T47D (cell line): ENCODE measurements around the gene SLC39A13.

Experiments used
- DNase-seq, 2 experiments: peaks; one replicate each; pipeline versions ENCODE4 v3.0.0 to v3.0.0-alpha.2; 2011 to 2012; ENCODE audit warnings: low read depth in 1 of 2, low spot score in 1 of 2
- JUND ChIP-seq: IDR thresholded peaks from 2 replicates; pipeline ENCODE4 v1.6.1; 2012; ENCODE audit warnings: low read depth
- in situ Hi-C: cut with HindIII; loops from 2 replicates; pipeline ENCODE4 v1.10.0; 2016; ENCODE audit warnings: low sequenced_read_pairs, low pct_unique_long_range_greater_than_20kb

Gene SLC39A13

GRCh38 chr11:47376107-47376524 is 32.3 kb upstream of the SLC39A13 start:
- DNase-seq: no peak
- in situ Hi-C loops: no loop called here
- TF ChIP-seq JUND: no peak

- no peak for TF ChIP-seq JUND
- in situ Hi-C loops: no loop called here
- no peak for DNase-seq
Observed at GRCh38 chr11:47376525-47377371, 31.6 kb upstream of the SLC39A13 start.

GRCh38 chr11:47377571-47378009 is 30.8 kb upstream of the SLC39A13 start:
- in situ Hi-C loops: no loop called here
- DNase-seq: no peak
- TF ChIP-seq JUND: no peak

- in situ Hi-C loops: no loop called here
- DNase-seq: no peak
- TF ChIP-seq JUND: no peak
Observed at GRCh38 chr11:47378010-47378835, 30.2 kb upstream of the SLC39A13 start, which contains the start of gene SPI1. Gene SPI1, minus strand, starts transcription at chr11:47378547. Its CDS starts 194 bp downstream, at chr11:47378353.

- no peak for TF ChIP-seq JUND
- in situ Hi-C loops: no loop called here
- DNase-seq: no peak
Observed at GRCh38 chr11:47378836-47379170, 29.6 kb upstream of the SLC39A13 start.

GRCh38 chr11:47379317-47379716 is 29.1 kb upstream of the SLC39A13 start:
- TF ChIP-seq JUND: no peak
- DNase-seq: no peak
- in situ Hi-C loops: no loop called here

- TF ChIP-seq JUND: no peak
- in situ Hi-C loops: no loop called here
- no peak for DNase-seq
Observed at GRCh38 chr11:47380078-47380477, 28.3 kb upstream of the SLC39A13 start.

- in situ Hi-C loops: no loop called here
- no peak for TF ChIP-seq JUND
- DNase-seq: no peak
Observed at GRCh38 chr11:47383071-47383470, 25.3 kb upstream of the SLC39A13 start.

GRCh38 chr11:47384498-47384897 is 23.9 kb upstream of the SLC39A13 start:
- TF ChIP-seq JUND: no peak
- DNase-seq: no peak
- in situ Hi-C loops: no loop called here

- no peak for DNase-seq
- no peak for TF ChIP-seq JUND
- in situ Hi-C loops: no loop called here
Observed at GRCh38 chr11:47387944-47388696, 20.3 kb upstream of the SLC39A13 start.

GRCh38 chr11:47388697-47389576 is 19.5 kb upstream of the SLC39A13 start:
- no peak for DNase-seq
- in situ Hi-C loops: no loop called here
- TF ChIP-seq JUND: no peak
